GM23338 (cell line): Measurements from ENCODE around the gene CLDN8. TPM values are rescaled to one million over a fixed set of nuclear protein-coding genes. Genes with fewer than 3 reads are reported as not detected.

ENCODE experiments used
- ATAC-seq: fragments of 200-7000 bp; cut with Tn5 transposase; 3 replicates; pipeline ENCODE4 v1.9.1; 2020
- DNase-seq: peaks from one replicate; pipeline ENCODE4 v3.0.0-alpha.2; 2015; ENCODE audit warnings: low spot score
- H2AFZ ChIP-seq: fragments of 200-600 bp; sonication (generic); 2 replicates; pipeline ENCODE4 v1.8.0; 2016; ENCODE audit warnings: antibody characterized with exemption, mild to moderate bottlenecking, moderate library complexity
- H3F3A ChIP-seq: fragments of 200-600 bp; sonication (generic); replicated peaks from 2 replicates; pipeline ENCODE4 v1.8.0; 2017; ENCODE audit warnings: antibody characterized with exemption, mixed run types, low read depth
- H3K27ac ChIP-seq: fragments of 200-600 bp; sonication (generic); 2 replicates; pipeline ENCODE4 v1.6.1; 2016; ENCODE audit warnings: low read depth
- H3K27me3 ChIP-seq: fragments of 200-600 bp; sonication (generic); 2 replicates; pipeline ENCODE4 v1.8.0; 2016; ENCODE audit warnings: mild to moderate bottlenecking, mixed run types, moderate library complexity; ENCODE audit not compliant: insufficient read depth
- H3K36me3 ChIP-seq: fragments of 200-600 bp; sonication (generic); 2 replicates; pipeline ENCODE4 v1.8.0; 2016; ENCODE audit warnings: mild to moderate bottlenecking; ENCODE audit not compliant: insufficient read depth
- H3K4me1 ChIP-seq: fragments of 200-600 bp; sonication (generic); 2 replicates; pipeline ENCODE4 v1.8.0; 2016; ENCODE audit warnings: mild to moderate bottlenecking, moderate library complexity; ENCODE audit not compliant: insufficient read depth
- H3K4me2 ChIP-seq: fragments of 200-600 bp; sonication (generic); 2 replicates; pipeline ENCODE4 v1.7.1; 2017; ENCODE audit warnings: mixed run types
- H3K4me3 ChIP-seq: fragments of 200-600 bp; sonication (generic); 2 replicates; pipeline ENCODE4 v1.6.1; 2016; ENCODE audit warnings: mixed run types
- H3K79me2 ChIP-seq: fragments of 200-600 bp; sonication (generic); replicated peaks from 2 replicates; pipeline ENCODE4 v1.8.0; 2017; ENCODE audit warnings: mild to moderate bottlenecking; ENCODE audit not compliant: insufficient read depth
- H3K9me2 ChIP-seq: fragments of 200-600 bp; sonication (generic); 2 replicates; pipeline ENCODE4 v1.8.0; 2017; ENCODE audit not compliant: insufficient read depth
- H4K20me1 ChIP-seq: fragments of 200-600 bp; sonication (generic); replicated peaks from 2 replicates; pipeline ENCODE4 v1.8.0; 2017; ENCODE audit warnings: mild to moderate bottlenecking; ENCODE audit not compliant: insufficient read depth
- H3K27ac Mint-ChIP-seq: 2 replicates; pipeline ENCODE4 v1.8.0; 2020; ENCODE audit warnings: inconsistent platforms, mild to moderate bottlenecking, moderate library complexity, mixed read lengths
- H3K27me3 Mint-ChIP-seq: 3 replicates; pipeline ENCODE4 v1.8.0; 2022; ENCODE audit warnings: low read depth, mild to moderate bottlenecking, moderate library complexity, mixed read lengths, inconsistent platforms; ENCODE audit not compliant: insufficient read depth, poor library complexity
- H3K36me3 Mint-ChIP-seq: 3 replicates; pipeline ENCODE4 v1.8.0; 2021; ENCODE audit warnings: low read depth, mild to moderate bottlenecking, inconsistent platforms, moderate library complexity, mixed read lengths
- H3K4me1 Mint-ChIP-seq: 3 replicates; pipeline ENCODE4 v1.8.0; 2020; ENCODE audit warnings: mild to moderate bottlenecking, inconsistent platforms, mixed read lengths
- H3K4me3 Mint-ChIP-seq: 3 replicates; pipeline ENCODE4 v1.8.0; 2021; ENCODE audit warnings: moderate library complexity, mild to moderate bottlenecking, inconsistent platforms, mixed read lengths
- H3K9me3 Mint-ChIP-seq: 3 replicates; pipeline ENCODE4 v1.8.0; 2020; ENCODE audit warnings: moderate library complexity, mild to moderate bottlenecking, inconsistent platforms, mixed read lengths
- EZH2phosphoT487 ChIP-seq: fragments of 200-600 bp; sonication (generic); IDR thresholded peaks from one replicate; pipeline ENCODE4 v1.8.1; 2018; ENCODE audit warnings: antibody characterized with exemption; ENCODE audit not compliant: unreplicated experiment
- JUNB ChIP-seq: IDR thresholded peaks from one replicate; pipeline ENCODE4 v1.6.1; 2016; ENCODE audit warnings: antibody characterized with exemption; ENCODE audit not compliant: unreplicated experiment
- NANOG ChIP-seq: IDR thresholded peaks from 2 replicates; pipeline ENCODE4 v1.6.1; 2016; ENCODE audit warnings: antibody characterized with exemption, borderline replicate concordance
- POLR2AphosphoS5 ChIP-seq: IDR thresholded peaks from 2 replicates; pipeline ENCODE4 v1.6.1; 2016; ENCODE audit warnings: antibody characterized with exemption, low read depth
- STAT1 ChIP-seq: IDR thresholded peaks from one replicate; pipeline ENCODE4 v1.6.1; 2016; ENCODE audit warnings: antibody characterized with exemption; ENCODE audit not compliant: unreplicated experiment
- ZNF114 ChIP-seq: fragments of 250-450 bp; sonication (Bioruptor Pico); IDR thresholded peaks from 2 replicates; pipeline ENCODE4 v1.5.0; 2020; ENCODE audit warnings: mild to moderate bottlenecking, moderate library complexity
- ZNF331 ChIP-seq: fragments of 250-450 bp; sonication (Bioruptor Pico); IDR thresholded peaks from 2 replicates; pipeline ENCODE4 v1.5.0; 2020; ENCODE audit warnings: low read depth, mild to moderate bottlenecking, moderate library complexity
- polyA plus RNA-seq: library from polyadenylated mRNA; unstranded; fragments of >200 nt; fragmentation: Nextera tagmentation; extraction: Ambion mirVana; gene quantifications from 2 replicates; pipeline ENCODE4 v1.2.1, GENCODE V29; 2016
- total RNA-seq: library from RNA; depleted of rRNA; stranded (reverse); fragments of >200 nt; shearing (Covaris generic); gene quantifications from 2 replicates; pipeline ENCODE4 v1.2.3, GENCODE V29; 2014
- TF ChIP-seq, protein P1 (sequence below), 2 experiments: fragments of 200-600 bp in 1 of 2; sonication (generic) in 1 of 2; conservative IDR thresholded peaks; 2 replicates each; pipeline versions ENCODE4 v1.5.1 to v1.6.1; 2016 to 2017; ENCODE audit warnings: antibody characterized with exemption in 2 of 2, low read depth in 2 of 2, mild to moderate bottlenecking in 2 of 2, moderate library complexity in 1 of 2
- TF ChIP-seq, protein P2 (sequence below): IDR thresholded peaks from 2 replicates; pipeline ENCODE4 v1.6.1; 2016; ENCODE audit warnings: antibody characterized with exemption

The CLDN8 gene
- total and polyA plus RNA-seq, 2 experiments from 2014 or later: not detected

DNA sequence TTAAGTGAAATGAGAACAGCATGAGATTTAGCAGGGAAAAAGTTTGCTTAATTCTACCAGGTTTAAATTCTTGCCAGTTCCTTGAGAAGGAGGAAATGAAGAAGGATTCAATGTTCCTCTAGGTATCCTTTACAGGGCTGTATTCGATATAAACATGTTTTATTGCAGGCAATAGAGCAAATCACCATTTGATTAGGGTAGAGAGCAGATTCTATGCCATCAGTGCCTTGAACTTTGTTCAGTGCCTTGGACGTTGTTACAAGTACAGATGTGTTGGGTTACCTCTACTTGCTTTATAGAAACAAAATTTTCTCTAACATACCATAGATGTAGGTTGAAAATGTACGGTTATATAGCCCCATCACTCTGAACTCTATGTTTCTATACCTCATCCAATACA, 18.2 kb upstream of the CLDN8 start (continued):
- TF ChIP-seq ZNF114 (CRISPR knock-in tag) (no peak), EZH2phosphoT487 (no peak), STAT1 (no peak), NANOG (no peak)
- TF ChIP-seq, protein P1, sequence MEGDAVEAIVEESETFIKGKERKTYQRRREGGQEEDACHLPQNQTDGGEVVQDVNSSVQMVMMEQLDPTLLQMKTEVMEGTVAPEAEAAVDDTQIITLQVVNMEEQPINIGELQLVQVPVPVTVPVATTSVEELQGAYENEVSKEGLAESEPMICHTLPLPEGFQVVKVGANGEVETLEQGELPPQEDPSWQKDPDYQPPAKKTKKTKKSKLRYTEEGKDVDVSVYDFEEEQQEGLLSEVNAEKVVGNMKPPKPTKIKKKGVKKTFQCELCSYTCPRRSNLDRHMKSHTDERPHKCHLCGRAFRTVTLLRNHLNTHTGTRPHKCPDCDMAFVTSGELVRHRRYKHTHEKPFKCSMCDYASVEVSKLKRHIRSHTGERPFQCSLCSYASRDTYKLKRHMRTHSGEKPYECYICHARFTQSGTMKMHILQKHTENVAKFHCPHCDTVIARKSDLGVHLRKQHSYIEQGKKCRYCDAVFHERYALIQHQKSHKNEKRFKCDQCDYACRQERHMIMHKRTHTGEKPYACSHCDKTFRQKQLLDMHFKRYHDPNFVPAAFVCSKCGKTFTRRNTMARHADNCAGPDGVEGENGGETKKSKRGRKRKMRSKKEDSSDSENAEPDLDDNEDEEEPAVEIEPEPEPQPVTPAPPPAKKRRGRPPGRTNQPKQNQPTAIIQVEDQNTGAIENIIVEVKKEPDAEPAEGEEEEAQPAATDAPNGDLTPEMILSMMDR (conservative IDR thresholded peaks at IDR 0.05; ENCODE audit: low read depth in 2 of 2): no peak

DNA sequence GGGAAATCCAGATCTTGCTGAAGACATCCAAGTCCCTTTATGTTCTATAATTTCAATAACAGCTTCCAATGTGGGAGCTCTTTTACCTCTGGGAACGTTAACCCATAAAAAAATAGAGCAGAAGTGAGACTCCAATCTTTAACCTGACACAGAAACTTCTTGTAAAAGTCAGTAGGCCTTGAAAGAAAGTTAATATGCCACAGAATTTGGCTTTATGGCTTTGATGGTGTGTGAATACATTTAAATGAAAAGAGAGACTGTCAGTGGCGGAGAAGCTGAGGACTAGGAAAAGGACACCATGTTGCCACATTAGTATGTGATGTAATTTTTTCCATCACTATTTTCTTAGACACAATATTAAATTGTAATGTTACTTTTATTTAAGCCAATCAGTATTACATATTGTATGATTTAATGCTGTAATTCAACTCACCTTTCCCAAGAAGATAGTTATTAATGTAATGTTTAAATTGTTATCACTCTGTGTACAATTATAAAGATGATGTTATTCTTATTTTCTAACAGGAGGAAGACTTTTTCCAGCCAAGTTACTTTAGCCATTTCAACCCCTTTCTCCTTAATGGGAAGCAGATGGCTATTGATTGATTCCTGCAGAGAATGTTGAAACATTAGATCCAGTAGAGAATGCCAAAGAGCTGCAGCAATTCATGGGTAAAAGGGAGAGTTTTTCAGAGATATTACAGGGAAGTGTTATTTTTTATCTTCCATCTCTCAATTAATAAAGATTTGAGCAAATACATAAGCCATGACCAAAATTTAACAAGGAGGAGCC, 17.5 kb upstream of the CLDN8 start:
- no peaks in the 10 kb centered on the region for H3F3A ChIP-seq
- ATAC-seq (no peak), DNase-seq (no peak)
- no peaks in the 10 kb centered on the region for H3K27me3 ChIP-seq
- no peaks in the 10 kb centered on the region for H3K79me2 ChIP-seq
- no peaks in the 10 kb centered on the region for H4K20me1 ChIP-seq
- no peak overlapping the region for H3K4me2 ChIP-seq
- H3K4me1 ChIP-seq: no peaks in the 10 kb centered on the region
- H3K9me3 Mint-ChIP-seq: no peaks in the 10 kb centered on the region
- TF ChIP-seq EZH2phosphoT487 (no peak), POLR2AphosphoS5 (no peak), STAT1 (no peak), ZNF114 (CRISPR knock-in tag) (no peak)
- peaks cover 3% of the 10 kb centered on the region; the same call in 1 of the 3 replicates for H3K4me1 Mint-ChIP-seq
- H3K9me2 ChIP-seq: no peaks in the 10 kb centered on the region
- H3K27ac Mint-ChIP-seq: no peak overlapping the region
- H3K27me3 Mint-ChIP-seq: no peaks in the 10 kb centered on the region
- no peak overlapping the region for H3K4me3 Mint-ChIP-seq
- H3K36me3 Mint-ChIP-seq: no peaks in the 10 kb centered on the region
- no peaks in the 10 kb centered on the region for H3K36me3 ChIP-seq
- no peak overlapping the region; the same call in 1 of the 2 replicates for H2AFZ ChIP-seq
- H3K27ac ChIP-seq: no peak overlapping the region
- H3K4me3 ChIP-seq: no peak overlapping the region

DNA sequence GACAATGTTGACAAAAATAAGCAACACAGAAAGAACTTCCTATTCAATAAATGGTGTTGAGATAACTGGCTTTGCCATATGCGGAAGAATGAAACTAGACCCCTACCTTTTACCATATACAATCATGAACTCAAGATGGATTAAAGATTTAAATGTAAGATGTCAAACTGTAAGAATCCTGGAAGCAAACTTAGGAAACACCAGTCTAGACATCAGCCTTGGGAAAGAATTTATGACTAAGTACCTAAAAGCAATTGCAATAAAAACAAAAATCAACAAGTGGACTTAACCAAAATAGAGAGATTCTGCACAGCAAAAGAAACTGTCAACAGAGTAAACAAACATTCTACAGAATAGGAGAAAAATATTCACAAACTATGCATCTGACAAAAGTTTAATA, 16.1 kb upstream of the CLDN8 start:
- H3F3A ChIP-seq: no peaks in the 10 kb centered on the region
- Mint-ChIP-seq H3K36me3 (no peaks in the 10 kb centered on the region), H3K27me3 (no peaks in the 10 kb centered on the region), H3K9me3 (no peaks in the 10 kb centered on the region), H3K4me1 (peaks cover 3% of the 10 kb centered on the region; the same call in 1 of the 3 replicates), H3K4me3 (no peak overlapping the region), H3K27ac (no peak overlapping the region)
- no peak overlapping the region for H3K4me3 ChIP-seq
- no peak for DNase-seq
- no peaks in the 10 kb centered on the region for H3K4me1 ChIP-seq
- no peak overlapping the region for H3K27ac ChIP-seq
- H3K36me3 ChIP-seq: no peaks in the 10 kb centered on the region
- no peak for ATAC-seq
- no peak overlapping the region for H2AFZ ChIP-seq
- no peaks in the 10 kb centered on the region for H3K27me3 ChIP-seq
- H3K79me2 ChIP-seq: no peaks in the 10 kb centered on the region
- no peak overlapping the region for H3K4me2 ChIP-seq
- H3K9me2 ChIP-seq: no peaks in the 10 kb centered on the region
- H4K20me1 ChIP-seq: no peaks in the 10 kb centered on the region
- TF ChIP-seq, protein P1 (conservative IDR thresholded peaks at IDR 0.05; ENCODE audit: low read depth in 2 of 2): no peak
- TF ChIP-seq, protein P2, sequence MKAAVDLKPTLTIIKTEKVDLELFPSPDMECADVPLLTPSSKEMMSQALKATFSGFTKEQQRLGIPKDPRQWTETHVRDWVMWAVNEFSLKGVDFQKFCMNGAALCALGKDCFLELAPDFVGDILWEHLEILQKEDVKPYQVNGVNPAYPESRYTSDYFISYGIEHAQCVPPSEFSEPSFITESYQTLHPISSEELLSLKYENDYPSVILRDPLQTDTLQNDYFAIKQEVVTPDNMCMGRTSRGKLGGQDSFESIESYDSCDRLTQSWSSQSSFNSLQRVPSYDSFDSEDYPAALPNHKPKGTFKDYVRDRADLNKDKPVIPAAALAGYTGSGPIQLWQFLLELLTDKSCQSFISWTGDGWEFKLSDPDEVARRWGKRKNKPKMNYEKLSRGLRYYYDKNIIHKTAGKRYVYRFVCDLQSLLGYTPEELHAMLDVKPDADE: no peak
- TF ChIP-seq ZNF331 (CRISPR knock-in tag): no peak
- no peak for TF ChIP-seq JUNB
